ENCODE results near the gene FCHSD2. TPM values are rescaled to one million over a fixed set of nuclear protein-coding genes. Genes with fewer than 3 reads are reported as not detected.
"Not testable (repeated sequence)": the region's sequence is repeated elsewhere in the genome, so short reads cannot be mapped to it uniquely, and the experiment has no call there.

Gene FCHSD2
- total and polyA plus RNA-seq, 2 of the 8 experiments (the other 6 are each of a cell fraction or from before 2014, with no cell fraction given) = 4.1 to 7.8 TPM

GRCh38 chr11:72977782-72978181, 164.3 kb downstream of the FCHSD2 start:
- H3K4ac ChIP-seq (replicated peaks; ENCODE audit: insufficient read length, low read depth, low read length); H2AK5ac ChIP-seq (ENCODE audit: low read depth, low read length); H3K9ac ChIP-seq (replicated peaks in 1 of 4; ENCODE audit: extremely low read depth in 1 of 4, low read depth in 3 of 4, low read length in 3 of 4); H4K8ac ChIP-seq (ENCODE audit: extremely low read depth, insufficient read depth, low read length); H2BK20ac ChIP-seq (ENCODE audit: low read length); H2BK15ac ChIP-seq (ENCODE audit: low read length); H3K23ac ChIP-seq (ENCODE audit: insufficient read length); H3K4me1 ChIP-seq (replicated peaks in 1 of 4; ENCODE audit: control insufficient read depth in 3 of 4, insufficient read depth in 4 of 4, low read length in 3 of 4); H3K4me3 ChIP-seq (ENCODE audit: extremely low read depth in 1 of 4, insufficient read depth in 2 of 4, low read depth in 3 of 4, low read length in 4 of 4); DNase-seq (ENCODE audit: low read depth in 1 of 2, low spot score in 2 of 2); H3K23me2 ChIP-seq (ENCODE audit: low read depth, low read length); H3K56ac ChIP-seq (replicated peaks; ENCODE audit: insufficient read length, low read depth, low read length); H3K18ac ChIP-seq (ENCODE audit: extremely low read depth, low read length); POLR2A ChIA-PET (ENCODE audit: partially characterized antibody); H2AFZ ChIP-seq (ENCODE audit: low read length); H3K4me2 ChIP-seq (ENCODE audit: insufficient read depth in 1 of 2, low read depth in 2 of 2, low read length in 2 of 2); H2BK5ac ChIP-seq (ENCODE audit: low read depth, low read length); H4K91ac ChIP-seq (replicated peaks; ENCODE audit: insufficient read length, low read length); FAIRE-seq; H3K79me1 ChIP-seq (ENCODE audit: low read depth, low read length); H4K5ac ChIP-seq (ENCODE audit: insufficient read length, low read depth, low read length); H3K14ac ChIP-seq (ENCODE audit: insufficient read length); CTCF ChIA-PET (ENCODE audit: partially characterized antibody); H2BK12ac ChIP-seq (ENCODE audit: low read depth, low read length); H3K9me3 ChIP-seq (ENCODE audit: insufficient read depth in 2 of 2, low read depth in 1 of 2, low read length in 1 of 2); H4K20me1 ChIP-seq (replicated peaks in 1 of 2; ENCODE audit: control insufficient read depth in 1 of 2, insufficient read depth in 2 of 2, low read length in 2 of 2); H3K27me3 ChIP-seq (replicated peaks in 1 of 4; ENCODE audit: control insufficient read depth in 3 of 4, extremely low read depth in 1 of 4, insufficient read depth in 3 of 4, low read length in 3 of 4); H3K79me2 ChIP-seq (ENCODE audit: control insufficient read depth in 1 of 2, insufficient read depth in 2 of 2, low read length in 2 of 2); H3K27ac ChIP-seq (ENCODE audit: low read depth, low read length); H2BK120ac ChIP-seq (replicated peaks; ENCODE audit: low read depth, low read length); H3K36me3 ChIP-seq (ENCODE audit: control insufficient read depth in 2 of 4, insufficient read depth in 4 of 4, low read length in 3 of 4): not testable (repeated sequence)
- 100% methylated on average over 2 of the region's 2 CpGs; no CpG with 5 or more reads in 1 of the 2 experiments for WGBS, 2 experiments (ENCODE audit: extremely low coverage in 1 of 2, insufficient coverage in 1 of 2, insufficient read length in 1 of 2, insufficient replicate concordance in 2 of 2, low coverage in 1 of 2, low lambda C conversion rate in 2 of 2, missing lambda C conversion rate in 1 of 2)

- H3K79me2 ChIP-seq (ENCODE audit: control insufficient read depth in 1 of 2, insufficient read depth in 2 of 2, low read length in 2 of 2); H4K5ac ChIP-seq (ENCODE audit: insufficient read length, low read depth, low read length); H3K79me1 ChIP-seq (ENCODE audit: low read depth, low read length); H3K27me3 ChIP-seq (replicated peaks in 1 of 4; ENCODE audit: control insufficient read depth in 3 of 4, extremely low read depth in 1 of 4, insufficient read depth in 3 of 4, low read length in 3 of 4); H2BK120ac ChIP-seq (replicated peaks; ENCODE audit: low read depth, low read length); H2BK20ac ChIP-seq (ENCODE audit: low read length); POLR2A ChIA-PET (ENCODE audit: partially characterized antibody); FAIRE-seq; H3K23ac ChIP-seq (ENCODE audit: insufficient read length); H3K9ac ChIP-seq (replicated peaks in 1 of 4; ENCODE audit: extremely low read depth in 1 of 4, low read depth in 3 of 4, low read length in 3 of 4); H2AFZ ChIP-seq (ENCODE audit: low read length); H2BK12ac ChIP-seq (ENCODE audit: low read depth, low read length); H4K20me1 ChIP-seq (replicated peaks in 1 of 2; ENCODE audit: control insufficient read depth in 1 of 2, insufficient read depth in 2 of 2, low read length in 2 of 2); H2BK15ac ChIP-seq (ENCODE audit: low read length); H3K4ac ChIP-seq (replicated peaks; ENCODE audit: insufficient read length, low read depth, low read length); H3K9me3 ChIP-seq (ENCODE audit: insufficient read depth in 2 of 2, low read depth in 1 of 2, low read length in 1 of 2); H3K18ac ChIP-seq (ENCODE audit: extremely low read depth, low read length); H4K91ac ChIP-seq (replicated peaks; ENCODE audit: insufficient read length, low read length); H4K8ac ChIP-seq (ENCODE audit: extremely low read depth, insufficient read depth, low read length); H3K23me2 ChIP-seq (ENCODE audit: low read depth, low read length); H3K4me1 ChIP-seq (replicated peaks in 1 of 4; ENCODE audit: control insufficient read depth in 3 of 4, insufficient read depth in 4 of 4, low read length in 3 of 4); H3K4me3 ChIP-seq (ENCODE audit: extremely low read depth in 1 of 4, insufficient read depth in 2 of 4, low read depth in 3 of 4, low read length in 4 of 4); H2BK5ac ChIP-seq (ENCODE audit: low read depth, low read length); H3K56ac ChIP-seq (replicated peaks; ENCODE audit: insufficient read length, low read depth, low read length); H3K4me2 ChIP-seq (ENCODE audit: insufficient read depth in 1 of 2, low read depth in 2 of 2, low read length in 2 of 2); H3K14ac ChIP-seq (ENCODE audit: insufficient read length); H2AK5ac ChIP-seq (ENCODE audit: low read depth, low read length); DNase-seq (ENCODE audit: low read depth in 1 of 2, low spot score in 2 of 2); H3K27ac ChIP-seq (ENCODE audit: low read depth, low read length); H3K36me3 ChIP-seq (ENCODE audit: control insufficient read depth in 2 of 4, insufficient read depth in 4 of 4, low read length in 3 of 4); CTCF ChIA-PET (ENCODE audit: partially characterized antibody): not testable (repeated sequence)
- WGBS, 2 experiments (ENCODE audit: extremely low coverage in 1 of 2, insufficient coverage in 1 of 2, insufficient read length in 1 of 2, insufficient replicate concordance in 2 of 2, low coverage in 1 of 2, low lambda C conversion rate in 2 of 2, missing lambda C conversion rate in 1 of 2) = 80% methylated on average over 1 of the region's 1 CpG; no CpG with 5 or more reads in 1 of the 2 experiments
Measured at GRCh38 chr11:72976522-72976892, 165.6 kb downstream of the FCHSD2 start.
